Natural killer cell treated with Interleukin-12 subunit alpha and Interleukin-12 subunit beta and Interleukin-15 and Interleukin-18, amount 100 ng/mL, for 72 hours (primary cell): ENCODE results near the gene FTCD. TPM values are rescaled to one million over a fixed set of nuclear protein-coding genes. Genes with fewer than 3 reads are reported as not detected.
"Not testable (repeated sequence)": the region's sequence is repeated elsewhere in the genome, so short reads cannot be mapped to it uniquely, and the experiment has no call there.

ENCODE experiments used
- ATAC-seq, 2 donors: fragments of 150-1000 bp; cut with Tn5 transposase in 1 of 2; sonication (Bioruptor Pico), chemical (Tn5 transposase) in 1 of 2; 2 replicates each; pipeline ENCODE4 v1.10.0; 2021
- DNase-seq: peaks from one replicate; pipeline ENCODE4 v3.0.0; 2022; ENCODE audit warnings: low spot score
- H3K27ac Mint-ChIP-seq, 2 donors: 1 replicate in 1 of 2; 2 replicates in 1 of 2; pipeline ENCODE4 v1.8.0; 2022; ENCODE audit warnings: mixed read lengths in 2 of 2, mild to moderate bottlenecking in 1 of 2, moderate library complexity in 1 of 2
- H3K27me3 Mint-ChIP-seq, 2 donors: 1 replicate in 1 of 2; 2 replicates in 1 of 2; pipeline ENCODE4 v1.8.0; 2022; ENCODE audit warnings: mixed read lengths in 2 of 2
- H3K36me3 Mint-ChIP-seq: one replicate; pipeline ENCODE4 v1.8.0; 2022; ENCODE audit warnings: mixed read lengths
- H3K4me1 Mint-ChIP-seq, 2 donors: 1 replicate in 1 of 2; 2 replicates in 1 of 2; pipeline ENCODE4 v1.8.0; 2022; ENCODE audit warnings: low read depth in 2 of 2, mixed read lengths in 2 of 2, mild to moderate bottlenecking in 1 of 2
- H3K4me3 Mint-ChIP-seq: one replicate; pipeline ENCODE4 v1.8.0; 2022; ENCODE audit warnings: mixed read lengths
- H3K9me3 Mint-ChIP-seq: 2 replicates; pipeline ENCODE4 v1.8.0; 2022; ENCODE audit warnings: mixed read lengths
- total RNA-seq, 2 donors: library from RNA; stranded (reverse); gene quantifications; one replicate each; pipeline ENCODE4 v1.2.3, GENCODE V29; 2022

Gene FTCD
- total RNA-seq, 2 donors from 2014 or later, result not detected

- not testable (repeated sequence) for ATAC-seq, DNase-seq, H3K4me3 Mint-ChIP-seq, H3K27ac Mint-ChIP-seq, H3K4me1 Mint-ChIP-seq
- H3K27me3 Mint-ChIP-seq, result peaks cover 29 to 40% of the 10 kb centered on the region in 2 donors
- peaks cover 29% of the 10 kb centered on the region for H3K36me3 Mint-ChIP-seq
- peaks cover 11% of the 10 kb centered on the region for H3K9me3 Mint-ChIP-seq
Observed at GRCh38 chr21:46107376-46107775, 48.0 kb downstream of the FTCD start.

GRCh38 chr21:46104104-46104503 is 51.3 kb downstream of the FTCD start:
- no peak overlapping the region for H3K4me3 Mint-ChIP-seq
- DNase-seq (no peak), ATAC-seq (no peak)
- H3K36me3 Mint-ChIP-seq, result peaks cover 32% of the 10 kb centered on the region
- peaks cover 5% of the 10 kb centered on the region in 2 donors for H3K4me1 Mint-ChIP-seq
- H3K9me3 Mint-ChIP-seq, result peaks cover 12% of the 10 kb centered on the region
- peaks cover 43 to 67% of the 10 kb centered on the region in 2 donors for H3K27me3 Mint-ChIP-seq
- no peak overlapping the region for H3K27ac Mint-ChIP-seq

GRCh38 chr21:46100906-46101305 is 54.5 kb downstream of the FTCD start:
- peaks cover 9% of the 10 kb centered on the region for H3K9me3 Mint-ChIP-seq
- peak; percentile 34 for DNase-seq
- ATAC-seq, result no peak
- peak overlapping the region; percentile 54 for H3K4me3 Mint-ChIP-seq
- H3K27me3 Mint-ChIP-seq, result peaks cover 37 to 62% of the 10 kb centered on the region in 2 donors
- no peak overlapping the region for H3K27ac Mint-ChIP-seq
- peaks cover 5 to 11% of the 10 kb centered on the region in 2 donors for H3K4me1 Mint-ChIP-seq
- peaks cover 26% of the 10 kb centered on the region for H3K36me3 Mint-ChIP-seq

- Mint-ChIP-seq H3K9me3 (peaks cover 9% of the 10 kb centered on the region), H3K4me3 (peak overlapping the region; percentile 54), H3K27me3 (peaks cover 36 to 62% of the 10 kb centered on the region in 2 donors), H3K27ac (no peak overlapping the region), H3K4me1 (peaks cover 5 to 11% of the 10 kb centered on the region in 2 donors), H3K36me3 (peaks cover 26% of the 10 kb centered on the region)
- ATAC-seq (no peak), DNase-seq (peak; percentile 54)
Observed at GRCh38 chr21:46100426-46100825, 55.0 kb downstream of the FTCD start.

GRCh38 chr21:46100020-46100419 is 55.4 kb downstream of the FTCD start:
- H3K27ac Mint-ChIP-seq, result no peak overlapping the region
- H3K36me3 Mint-ChIP-seq, result peaks cover 26% of the 10 kb centered on the region
- H3K27me3 Mint-ChIP-seq, result peaks cover 38 to 62% of the 10 kb centered on the region in 2 donors
- H3K4me3 Mint-ChIP-seq, result no peak overlapping the region
- H3K4me1 Mint-ChIP-seq, result peaks cover 5 to 11% of the 10 kb centered on the region in 2 donors
- no peak for ATAC-seq
- H3K9me3 Mint-ChIP-seq, result peaks cover 9% of the 10 kb centered on the region
- no peak for DNase-seq

GRCh38 chr21:46099476-46099875 is 55.9 kb downstream of the FTCD start:
- H3K4me3 Mint-ChIP-seq, result no peak overlapping the region
- H3K27ac Mint-ChIP-seq, result no peak overlapping the region
- H3K27me3 Mint-ChIP-seq, result peaks cover 37 to 59% of the 10 kb centered on the region in 2 donors

GRCh38 chr21:46098303-46099141 is 56.9 kb downstream of the FTCD start:
- H3K27ac Mint-ChIP-seq, result no peak overlapping the region
- H3K9me3 Mint-ChIP-seq, result peaks cover 7% of the 10 kb centered on the region
- ATAC-seq (peak; percentile 52), DNase-seq (peak; percentile 48)
- H3K27me3 Mint-ChIP-seq, result peaks cover 28 to 50% of the 10 kb centered on the region in 2 donors
- H3K4me1 Mint-ChIP-seq, result peaks cover 5 to 11% of the 10 kb centered on the region in 2 donors
- H3K36me3 Mint-ChIP-seq, result peaks cover 14% of the 10 kb centered on the region
- peak overlapping the region; percentile 38 for H3K4me3 Mint-ChIP-seq

More at GRCh38 chr21:46099476-46099875, 55.9 kb downstream of the FTCD start:
- DNase-seq (no peak), ATAC-seq (no peak)
- Mint-ChIP-seq H3K9me3 (peaks cover 9% of the 10 kb centered on the region), H3K36me3 (peaks cover 24% of the 10 kb centered on the region), H3K4me1 (peaks cover 5 to 11% of the 10 kb centered on the region in 2 donors)

- peak; percentile 77 to 90 for ATAC-seq
- peaks cover 5 to 11% of the 10 kb centered on the region in 2 donors for H3K4me1 Mint-ChIP-seq
- H3K27ac Mint-ChIP-seq, result no peak within 1 kb of the TSS
- peak within 1 kb of the TSS; percentile 59 for H3K4me3 Mint-ChIP-seq
- peak; percentile 70 for DNase-seq
- H3K36me3 Mint-ChIP-seq, result peaks cover 5% of the 10 kb centered on the region
- peaks cover 4% of the 10 kb centered on the region for H3K9me3 Mint-ChIP-seq
- H3K27me3 Mint-ChIP-seq, result peaks cover 21 to 41% of the 10 kb centered on the region in 2 donors
Observed at GRCh38 chr21:46097336-46098293, 57.8 kb downstream of the FTCD start, which contains the start of gene COL6A2. TSS of gene COL6A2 (plus strand) at chr21:46098112.

GRCh38 chr21:46096596-46097335 is 58.6 kb downstream of the FTCD start:
- Mint-ChIP-seq H3K36me3 (no peaks in the 10 kb centered on the region), H3K4me3 (peak overlapping the region; percentile 59), H3K4me1 (peaks cover 5 to 11% of the 10 kb centered on the region in 2 donors), H3K9me3 (no peaks in the 10 kb centered on the region), H3K27ac (no peak overlapping the region), H3K27me3 (peaks cover 17 to 32% of the 10 kb centered on the region in 2 donors)
- peak; percentile 57 for DNase-seq
- ATAC-seq, result no peak

- Mint-ChIP-seq H3K9me3 (peaks cover 3% of the 10 kb centered on the region), H3K4me1 (peaks cover 8 to 14% of the 10 kb centered on the region in 2 donors), H3K27ac (no peak overlapping the region), H3K27me3 (peaks cover 16 to 25% of the 10 kb centered on the region in 2 donors), H3K4me3 (peak overlapping the region; percentile 59), H3K36me3 (peaks cover 4% of the 10 kb centered on the region)
- ATAC-seq (no peak), DNase-seq (no peak)
Observed at GRCh38 chr21:46095814-46096595, 59.4 kb downstream of the FTCD start.

- no peak for DNase-seq
- H3K36me3 Mint-ChIP-seq, result peaks cover 4% of the 10 kb centered on the region
- ATAC-seq, result no peak
- no peak overlapping the region for H3K27ac Mint-ChIP-seq
- H3K4me3 Mint-ChIP-seq, result no peak overlapping the region
- H3K27me3 Mint-ChIP-seq, result peaks cover 9 to 17% of the 10 kb centered on the region in 2 donors
- peaks cover 9% of the 10 kb centered on the region for H3K9me3 Mint-ChIP-seq
- peaks cover 7 to 10% of the 10 kb centered on the region in 2 donors for H3K4me1 Mint-ChIP-seq
Observed at GRCh38 chr21:46095083-46095719, 60.2 kb downstream of the FTCD start.
